GM23338 (cell line): Measurements from ENCODE around the gene IPPK. TPM values are rescaled to one million over a fixed set of nuclear protein-coding genes. Genes with fewer than 3 reads are reported as not detected.
A peak's percentile ranks its signal among the peaks of the same experiment; 100 is the strongest.

ENCODE experiments used
- ATAC-seq: fragments of 200-7000 bp; cut with Tn5 transposase; 3 replicates; pipeline ENCODE4 v1.9.1; 2020
- DNase-seq: peaks from one replicate; pipeline ENCODE4 v3.0.0-alpha.2; 2015; ENCODE audit warnings: low spot score
- H2AFZ ChIP-seq: fragments of 200-600 bp; sonication (generic); 2 replicates; pipeline ENCODE4 v1.8.0; 2016; ENCODE audit warnings: antibody characterized with exemption, mild to moderate bottlenecking, moderate library complexity
- H3F3A ChIP-seq: fragments of 200-600 bp; sonication (generic); replicated peaks from 2 replicates; pipeline ENCODE4 v1.8.0; 2017; ENCODE audit warnings: antibody characterized with exemption, mixed run types, low read depth
- H3K27ac ChIP-seq: fragments of 200-600 bp; sonication (generic); 2 replicates; pipeline ENCODE4 v1.6.1; 2016; ENCODE audit warnings: low read depth
- H3K27me3 ChIP-seq: fragments of 200-600 bp; sonication (generic); 2 replicates; pipeline ENCODE4 v1.8.0; 2016; ENCODE audit warnings: mild to moderate bottlenecking, mixed run types, moderate library complexity; ENCODE audit not compliant: insufficient read depth
- H3K36me3 ChIP-seq: fragments of 200-600 bp; sonication (generic); 2 replicates; pipeline ENCODE4 v1.8.0; 2016; ENCODE audit warnings: mild to moderate bottlenecking; ENCODE audit not compliant: insufficient read depth
- H3K4me1 ChIP-seq: fragments of 200-600 bp; sonication (generic); 2 replicates; pipeline ENCODE4 v1.8.0; 2016; ENCODE audit warnings: mild to moderate bottlenecking, moderate library complexity; ENCODE audit not compliant: insufficient read depth
- H3K4me2 ChIP-seq: fragments of 200-600 bp; sonication (generic); 2 replicates; pipeline ENCODE4 v1.7.1; 2017; ENCODE audit warnings: mixed run types
- H3K4me3 ChIP-seq: fragments of 200-600 bp; sonication (generic); 2 replicates; pipeline ENCODE4 v1.6.1; 2016; ENCODE audit warnings: mixed run types
- H3K79me2 ChIP-seq: fragments of 200-600 bp; sonication (generic); replicated peaks from 2 replicates; pipeline ENCODE4 v1.8.0; 2017; ENCODE audit warnings: mild to moderate bottlenecking; ENCODE audit not compliant: insufficient read depth
- H3K9me2 ChIP-seq: fragments of 200-600 bp; sonication (generic); 2 replicates; pipeline ENCODE4 v1.8.0; 2017; ENCODE audit not compliant: insufficient read depth
- H4K20me1 ChIP-seq: fragments of 200-600 bp; sonication (generic); replicated peaks from 2 replicates; pipeline ENCODE4 v1.8.0; 2017; ENCODE audit warnings: mild to moderate bottlenecking; ENCODE audit not compliant: insufficient read depth
- H3K27ac Mint-ChIP-seq: 2 replicates; pipeline ENCODE4 v1.8.0; 2020; ENCODE audit warnings: inconsistent platforms, mild to moderate bottlenecking, moderate library complexity, mixed read lengths
- H3K27me3 Mint-ChIP-seq: 3 replicates; pipeline ENCODE4 v1.8.0; 2022; ENCODE audit warnings: low read depth, mild to moderate bottlenecking, moderate library complexity, mixed read lengths, inconsistent platforms; ENCODE audit not compliant: insufficient read depth, poor library complexity
- H3K36me3 Mint-ChIP-seq: 3 replicates; pipeline ENCODE4 v1.8.0; 2021; ENCODE audit warnings: low read depth, mild to moderate bottlenecking, inconsistent platforms, moderate library complexity, mixed read lengths
- H3K4me1 Mint-ChIP-seq: 3 replicates; pipeline ENCODE4 v1.8.0; 2020; ENCODE audit warnings: mild to moderate bottlenecking, inconsistent platforms, mixed read lengths
- H3K4me3 Mint-ChIP-seq: 3 replicates; pipeline ENCODE4 v1.8.0; 2021; ENCODE audit warnings: moderate library complexity, mild to moderate bottlenecking, inconsistent platforms, mixed read lengths
- H3K9me3 Mint-ChIP-seq: 3 replicates; pipeline ENCODE4 v1.8.0; 2020; ENCODE audit warnings: moderate library complexity, mild to moderate bottlenecking, inconsistent platforms, mixed read lengths
- CREB1 ChIP-seq: fragments of 250-450 bp; sonication (Bioruptor Pico); IDR thresholded peaks from 2 replicates; pipeline ENCODE4 v1.5.0; 2020; ENCODE audit warnings: low read depth, mild to moderate bottlenecking, moderate library complexity
- EZH2 ChIP-seq: fragments of 200-600 bp; sonication (generic); IDR thresholded peaks from one replicate; pipeline ENCODE4 v1.8.0; 2017; ENCODE audit warnings: antibody characterized with exemption, mild to moderate bottlenecking, low read depth; ENCODE audit not compliant: unreplicated experiment
- EZH2phosphoT487 ChIP-seq: fragments of 200-600 bp; sonication (generic); IDR thresholded peaks from one replicate; pipeline ENCODE4 v1.8.1; 2018; ENCODE audit warnings: antibody characterized with exemption; ENCODE audit not compliant: unreplicated experiment
- JUNB ChIP-seq: IDR thresholded peaks from one replicate; pipeline ENCODE4 v1.6.1; 2016; ENCODE audit warnings: antibody characterized with exemption; ENCODE audit not compliant: unreplicated experiment
- NANOG ChIP-seq: IDR thresholded peaks from 2 replicates; pipeline ENCODE4 v1.6.1; 2016; ENCODE audit warnings: antibody characterized with exemption, borderline replicate concordance
- POLR2AphosphoS5 ChIP-seq: IDR thresholded peaks from 2 replicates; pipeline ENCODE4 v1.6.1; 2016; ENCODE audit warnings: antibody characterized with exemption, low read depth
- STAT1 ChIP-seq: IDR thresholded peaks from one replicate; pipeline ENCODE4 v1.6.1; 2016; ENCODE audit warnings: antibody characterized with exemption; ENCODE audit not compliant: unreplicated experiment
- ZNF114 ChIP-seq: fragments of 250-450 bp; sonication (Bioruptor Pico); IDR thresholded peaks from 2 replicates; pipeline ENCODE4 v1.5.0; 2020; ENCODE audit warnings: mild to moderate bottlenecking, moderate library complexity
- ZNF331 ChIP-seq: fragments of 250-450 bp; sonication (Bioruptor Pico); IDR thresholded peaks from 2 replicates; pipeline ENCODE4 v1.5.0; 2020; ENCODE audit warnings: low read depth, mild to moderate bottlenecking, moderate library complexity
- polyA plus RNA-seq: library from polyadenylated mRNA; unstranded; fragments of >200 nt; fragmentation: Nextera tagmentation; extraction: Ambion mirVana; gene quantifications from 2 replicates; pipeline ENCODE4 v1.2.1, GENCODE V29; 2016
- total RNA-seq: library from RNA; depleted of rRNA; stranded (reverse); fragments of >200 nt; shearing (Covaris generic); gene quantifications from 2 replicates; pipeline ENCODE4 v1.2.3, GENCODE V29; 2014
- TF ChIP-seq, protein P1 (sequence below): IDR thresholded peaks from one replicate; pipeline ENCODE4 v1.6.1; 2018; ENCODE audit warnings: antibody characterized with exemption; ENCODE audit not compliant: unreplicated experiment
- TF ChIP-seq, protein P2 (sequence below): IDR thresholded peaks from 2 replicates; pipeline ENCODE4 v1.6.1; 2016; ENCODE audit warnings: antibody characterized with exemption
- TF ChIP-seq, protein P3 (sequence below), 2 experiments: fragments of 200-600 bp in 1 of 2; sonication (generic) in 1 of 2; conservative IDR thresholded peaks; 2 replicates each; pipeline versions ENCODE4 v1.5.1 to v1.6.1; 2016 to 2017; ENCODE audit warnings: antibody characterized with exemption in 2 of 2, low read depth in 2 of 2, mild to moderate bottlenecking in 2 of 2, moderate library complexity in 1 of 2

The IPPK gene
- total and polyA plus RNA-seq, 2 experiments from 2014 or later = 6.5 to 17.5 TPM

DNA sequence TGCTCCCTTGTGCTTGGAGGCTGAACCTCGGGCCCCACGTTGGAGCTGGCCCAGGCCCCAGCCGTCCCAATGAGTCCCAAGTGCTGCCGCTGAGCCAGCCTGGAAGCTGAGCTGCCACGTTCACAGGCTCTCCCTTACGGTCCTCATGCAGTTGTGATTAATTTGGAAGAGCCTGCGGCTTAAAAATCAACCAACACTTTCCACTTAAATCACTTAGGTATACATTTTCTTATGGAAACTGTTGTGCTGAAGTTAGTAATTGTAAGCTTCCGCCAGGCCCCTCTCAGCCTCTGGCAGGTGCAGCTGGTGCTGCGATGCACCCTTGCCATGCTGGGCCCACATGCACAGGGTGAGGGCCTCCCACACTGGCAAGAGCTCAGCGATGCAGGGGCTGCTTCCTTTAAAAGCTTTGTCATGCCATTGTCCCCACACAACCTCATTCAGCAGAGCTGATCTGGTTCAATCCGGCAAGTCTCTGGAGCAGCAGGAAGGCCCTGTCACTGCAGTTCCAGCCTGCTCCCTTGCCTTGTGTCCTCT is 61.0 kb downstream of the IPPK start:
- H3K4me2 ChIP-seq = no peak overlapping the region
- no peak overlapping the region for H3K4me3 Mint-ChIP-seq
- no peaks in the 10 kb centered on the region for H3K27me3 ChIP-seq
- no peaks in the 10 kb centered on the region for H3K4me1 Mint-ChIP-seq
- no peak overlapping the region for H2AFZ ChIP-seq
- H3K36me3 ChIP-seq = peaks cover 5% of the 10 kb centered on the region; the same call in 1 of the 2 replicates
- no peaks in the 10 kb centered on the region for H3K79me2 ChIP-seq
- 0 out of 2 replicates have a peak overlapping the region, but pooled peaks have one; percentile 45 for H3K27ac ChIP-seq
- no peak for TF ChIP-seq EZH2
- TF ChIP-seq, protein P1, sequence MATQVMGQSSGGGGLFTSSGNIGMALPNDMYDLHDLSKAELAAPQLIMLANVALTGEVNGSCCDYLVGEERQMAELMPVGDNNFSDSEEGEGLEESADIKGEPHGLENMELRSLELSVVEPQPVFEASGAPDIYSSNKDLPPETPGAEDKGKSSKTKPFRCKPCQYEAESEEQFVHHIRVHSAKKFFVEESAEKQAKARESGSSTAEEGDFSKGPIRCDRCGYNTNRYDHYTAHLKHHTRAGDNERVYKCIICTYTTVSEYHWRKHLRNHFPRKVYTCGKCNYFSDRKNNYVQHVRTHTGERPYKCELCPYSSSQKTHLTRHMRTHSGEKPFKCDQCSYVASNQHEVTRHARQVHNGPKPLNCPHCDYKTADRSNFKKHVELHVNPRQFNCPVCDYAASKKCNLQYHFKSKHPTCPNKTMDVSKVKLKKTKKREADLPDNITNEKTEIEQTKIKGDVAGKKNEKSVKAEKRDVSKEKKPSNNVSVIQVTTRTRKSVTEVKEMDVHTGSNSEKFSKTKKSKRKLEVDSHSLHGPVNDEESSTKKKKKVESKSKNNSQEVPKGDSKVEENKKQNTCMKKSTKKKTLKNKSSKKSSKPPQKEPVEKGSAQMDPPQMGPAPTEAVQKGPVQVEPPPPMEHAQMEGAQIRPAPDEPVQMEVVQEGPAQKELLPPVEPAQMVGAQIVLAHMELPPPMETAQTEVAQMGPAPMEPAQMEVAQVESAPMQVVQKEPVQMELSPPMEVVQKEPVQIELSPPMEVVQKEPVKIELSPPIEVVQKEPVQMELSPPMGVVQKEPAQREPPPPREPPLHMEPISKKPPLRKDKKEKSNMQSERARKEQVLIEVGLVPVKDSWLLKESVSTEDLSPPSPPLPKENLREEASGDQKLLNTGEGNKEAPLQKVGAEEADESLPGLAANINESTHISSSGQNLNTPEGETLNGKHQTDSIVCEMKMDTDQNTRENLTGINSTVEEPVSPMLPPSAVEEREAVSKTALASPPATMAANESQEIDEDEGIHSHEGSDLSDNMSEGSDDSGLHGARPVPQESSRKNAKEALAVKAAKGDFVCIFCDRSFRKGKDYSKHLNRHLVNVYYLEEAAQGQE = no peak
- no peak for TF ChIP-seq ZNF114 (CRISPR knock-in tag)
- ATAC-seq = peak; percentile 75
- H3K27ac Mint-ChIP-seq = peak overlapping the region; percentile 40
- DNase-seq = peak; percentile 24
- peaks cover 15% of the 10 kb centered on the region for H3K36me3 Mint-ChIP-seq
- H3K4me3 ChIP-seq = no peak overlapping the region
- H3K9me2 ChIP-seq = no peaks in the 10 kb centered on the region; the same call in 1 of the 2 replicates
- H3K9me3 Mint-ChIP-seq = peaks cover 14% of the 10 kb centered on the region
- no peaks in the 10 kb centered on the region for H3F3A ChIP-seq
- no peaks in the 10 kb centered on the region for H3K4me1 ChIP-seq
- peaks cover 3% of the 10 kb centered on the region for H3K27me3 Mint-ChIP-seq
- H4K20me1 ChIP-seq = no peaks in the 10 kb centered on the region

DNA sequence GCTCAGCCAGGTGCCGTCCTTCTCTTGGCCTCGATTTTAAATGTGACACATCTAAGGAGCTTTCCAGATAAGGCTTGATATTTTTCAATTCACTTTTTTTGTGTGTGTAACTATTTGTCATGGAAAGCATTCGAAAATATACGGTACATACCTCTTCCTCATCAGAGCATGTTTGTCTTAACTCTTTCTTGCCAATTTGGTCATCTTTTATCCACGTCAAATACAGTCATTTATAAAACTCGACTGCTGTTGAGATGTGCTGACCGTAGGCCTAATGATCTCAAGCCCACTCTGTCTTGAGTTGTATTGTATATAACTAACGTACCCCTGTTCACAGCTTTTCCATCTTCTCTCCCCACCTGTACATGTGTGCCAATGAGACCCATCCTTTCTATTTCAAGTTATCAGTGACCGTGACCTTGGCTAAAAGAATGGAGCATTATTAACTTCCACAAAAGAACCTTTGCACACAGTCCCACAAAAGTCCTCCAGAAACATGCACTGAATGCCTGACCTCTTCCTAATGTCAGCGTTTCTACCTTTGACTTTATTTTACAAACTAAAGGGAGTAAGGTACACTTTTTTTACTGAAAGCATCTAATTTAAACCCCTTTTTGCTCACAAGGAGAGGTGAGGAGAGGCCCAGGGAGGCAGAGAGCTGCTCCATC is 61.6 kb downstream of the IPPK start:
- no peak for ATAC-seq
- H3K9me3 Mint-ChIP-seq = peaks cover 18% of the 10 kb centered on the region
- Histone ChIP-seq H3K4me3 (no peak overlapping the region), H3K9me2 (no peaks in the 10 kb centered on the region; the same call in 1 of the 2 replicates), H3K79me2 (no peaks in the 10 kb centered on the region), H3K27ac (no peak overlapping the region), H4K20me1 (no peaks in the 10 kb centered on the region), H3K36me3 (peaks cover 5% of the 10 kb centered on the region; the same call in 1 of the 2 replicates), H3K27me3 (no peaks in the 10 kb centered on the region), H2AFZ (no peak overlapping the region), H3F3A (no peaks in the 10 kb centered on the region), H3K4me1 (no peaks in the 10 kb centered on the region), H3K4me2 (no peak overlapping the region)
- DNase-seq = no peak
- no peaks in the 10 kb centered on the region for H3K4me1 Mint-ChIP-seq
- peaks cover 8% of the 10 kb centered on the region for H3K27me3 Mint-ChIP-seq
- H3K4me3 Mint-ChIP-seq = no peak overlapping the region
- H3K27ac Mint-ChIP-seq = peak overlapping the region; percentile 19; the same call in 1 of the 2 replicates
- H3K36me3 Mint-ChIP-seq = peaks cover 18% of the 10 kb centered on the region
- TF ChIP-seq NANOG (no peak), JUNB (no peak), ZNF114 (CRISPR knock-in tag) (no peak), ZNF331 (no peak), CREB1 (CRISPR knock-in tag) (no peak), STAT1 (no peak), EZH2phosphoT487 (no peak), EZH2 (no peak), POLR2AphosphoS5 (no peak)
- TF ChIP-seq, protein P2, sequence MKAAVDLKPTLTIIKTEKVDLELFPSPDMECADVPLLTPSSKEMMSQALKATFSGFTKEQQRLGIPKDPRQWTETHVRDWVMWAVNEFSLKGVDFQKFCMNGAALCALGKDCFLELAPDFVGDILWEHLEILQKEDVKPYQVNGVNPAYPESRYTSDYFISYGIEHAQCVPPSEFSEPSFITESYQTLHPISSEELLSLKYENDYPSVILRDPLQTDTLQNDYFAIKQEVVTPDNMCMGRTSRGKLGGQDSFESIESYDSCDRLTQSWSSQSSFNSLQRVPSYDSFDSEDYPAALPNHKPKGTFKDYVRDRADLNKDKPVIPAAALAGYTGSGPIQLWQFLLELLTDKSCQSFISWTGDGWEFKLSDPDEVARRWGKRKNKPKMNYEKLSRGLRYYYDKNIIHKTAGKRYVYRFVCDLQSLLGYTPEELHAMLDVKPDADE = no peak
- TF ChIP-seq, protein P3, sequence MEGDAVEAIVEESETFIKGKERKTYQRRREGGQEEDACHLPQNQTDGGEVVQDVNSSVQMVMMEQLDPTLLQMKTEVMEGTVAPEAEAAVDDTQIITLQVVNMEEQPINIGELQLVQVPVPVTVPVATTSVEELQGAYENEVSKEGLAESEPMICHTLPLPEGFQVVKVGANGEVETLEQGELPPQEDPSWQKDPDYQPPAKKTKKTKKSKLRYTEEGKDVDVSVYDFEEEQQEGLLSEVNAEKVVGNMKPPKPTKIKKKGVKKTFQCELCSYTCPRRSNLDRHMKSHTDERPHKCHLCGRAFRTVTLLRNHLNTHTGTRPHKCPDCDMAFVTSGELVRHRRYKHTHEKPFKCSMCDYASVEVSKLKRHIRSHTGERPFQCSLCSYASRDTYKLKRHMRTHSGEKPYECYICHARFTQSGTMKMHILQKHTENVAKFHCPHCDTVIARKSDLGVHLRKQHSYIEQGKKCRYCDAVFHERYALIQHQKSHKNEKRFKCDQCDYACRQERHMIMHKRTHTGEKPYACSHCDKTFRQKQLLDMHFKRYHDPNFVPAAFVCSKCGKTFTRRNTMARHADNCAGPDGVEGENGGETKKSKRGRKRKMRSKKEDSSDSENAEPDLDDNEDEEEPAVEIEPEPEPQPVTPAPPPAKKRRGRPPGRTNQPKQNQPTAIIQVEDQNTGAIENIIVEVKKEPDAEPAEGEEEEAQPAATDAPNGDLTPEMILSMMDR (conservative IDR thresholded peaks at IDR 0.05; ENCODE audit: low read depth in 2 of 2) = no peak
